Naive thymus-derived CD8-positive, alpha-beta T cell (primary cell): Measurements from ENCODE around the gene CXCL12. TPM values are rescaled to one million over a fixed set of nuclear protein-coding genes. Genes with fewer than 3 reads are reported as not detected.

Experiments
- ATAC-seq, 2 donors: fragments of 150-1000 bp; cut with Tn5 transposase in 1 of 2; sonication (Bioruptor Pico), chemical (Tn5 transposase) in 1 of 2; 1 replicate in 1 of 2; 2 replicates in 1 of 2; pipeline ENCODE4 v1.10.0; 2021; ENCODE audit warnings: mild to moderate bottlenecking in 2 of 2, moderate library complexity in 2 of 2
- POLR2A ChIA-PET: fragments of 350-600 bp; sonication (Branson Sonifier 250); formaldehyde crosslinking; loops from one replicate; lab custom pipeline; 2021; ENCODE audit warnings: antibody characterized with exemption; lab: Charles Lee
- DNase-seq, 10 donors: peaks; one replicate each; pipeline versions ENCODE4 v3.0.0 to v3.0.0-alpha.2; 2020 to 2022
- H3K27ac Mint-ChIP-seq, 10 donors: one replicate each; pipeline ENCODE4 v1.8.0; 2020 to 2022; ENCODE audit warnings: mild to moderate bottlenecking in 10 of 10, mixed read lengths in 10 of 10, moderate library complexity in 4 of 10, inconsistent platforms in 1 of 10
- H3K27me3 Mint-ChIP-seq, 5 donors: one replicate each; pipeline ENCODE4 v1.8.0; 2021 to 2022; ENCODE audit warnings: mixed read lengths in 5 of 5
- H3K36me3 Mint-ChIP-seq, 3 donors: one replicate each; pipeline ENCODE4 v1.8.0; 2020 to 2022; ENCODE audit warnings: mixed read lengths in 3 of 3, mild to moderate bottlenecking in 2 of 3, inconsistent platforms in 1 of 3
- H3K4me1 Mint-ChIP-seq, 4 donors: one replicate each; pipeline ENCODE4 v1.8.0; 2021 to 2022; ENCODE audit warnings: mixed read lengths in 4 of 4
- H3K4me3 Mint-ChIP-seq, 10 donors: one replicate each; pipeline ENCODE4 v1.8.0; 2020 to 2022; ENCODE audit warnings: mild to moderate bottlenecking in 10 of 10, mixed read lengths in 10 of 10, moderate library complexity in 6 of 10, inconsistent platforms in 1 of 10
- H3K9me3 Mint-ChIP-seq, 9 donors: one replicate each; pipeline ENCODE4 v1.8.0; 2020 to 2022; ENCODE audit warnings: mixed read lengths in 9 of 9, mild to moderate bottlenecking in 3 of 9, inconsistent platforms in 1 of 9, moderate library complexity in 1 of 9
- polyA plus RNA-seq, 3 donors: library from polyadenylated mRNA; unstranded; fragments of 300-500 nt; fragmentation: Illumina TruSeq; gene quantifications; one replicate each; pipeline ENCODE4 v1.2.3, GENCODE V29; 2021
- total RNA-seq, 8 experiments: library from RNA in 2 of 8; stranded (reverse) in 2 of 8; gene quantifications; one replicate each; pipeline ENCODE4 v1.2.3 and lab custom pipeline; 2021 to 2026

CXCL12 gene
- total and polyA plus RNA-seq, 5 experiments from 2014 or later, result not detected

DNA sequence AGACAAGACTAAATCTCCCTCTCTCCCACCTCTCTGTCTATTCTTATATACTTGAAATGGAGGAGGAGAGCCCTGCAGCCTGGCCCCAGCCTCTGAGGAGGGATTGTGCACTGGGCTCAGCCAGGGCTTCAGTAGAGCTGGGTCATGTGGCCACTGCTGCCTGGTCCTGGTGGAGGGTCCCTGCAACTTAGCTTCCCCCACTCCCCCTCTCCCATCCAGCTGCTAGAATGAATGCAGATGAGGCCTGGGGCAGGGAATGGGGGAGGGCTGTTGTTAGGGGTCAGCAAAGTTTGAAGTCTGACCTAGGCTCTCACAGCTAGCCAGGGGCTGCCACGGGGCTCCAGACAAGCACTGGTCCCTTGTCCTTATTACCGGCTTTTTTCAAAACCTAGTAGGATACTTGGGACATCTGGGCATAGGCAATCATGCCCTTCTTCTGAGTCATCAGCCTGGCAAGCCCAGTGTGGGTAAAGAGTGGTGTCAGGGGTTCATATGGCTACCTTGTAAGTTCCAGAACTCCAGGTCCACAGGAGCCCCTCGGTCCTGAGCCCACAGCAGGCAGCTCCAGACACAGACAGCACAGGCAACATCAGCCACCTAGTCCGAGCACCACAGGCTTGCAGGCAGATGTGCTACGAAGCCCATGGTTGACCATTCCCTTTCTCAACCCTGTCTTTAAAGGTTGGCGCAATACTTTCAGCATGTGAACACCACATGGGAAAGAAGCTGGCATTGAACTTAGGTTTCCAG, 12.8 kb upstream of the CXCL12 start:
- POLR2A ChIA-PET, result no interaction called here
- H3K27me3 Mint-ChIP-seq, result peaks cover 9 to 27% (median 13%) of the 10 kb centered on the region in 5 donors
- DNase-seq (no peak), ATAC-seq (no peak)
- H3K4me1 Mint-ChIP-seq, result peaks cover 0 to 2% (median 0%) of the 10 kb centered on the region in 4 donors
- H3K4me3 Mint-ChIP-seq, result no peak overlapping the region
- H3K36me3 Mint-ChIP-seq, result no peaks in the 10 kb centered on the region
- no peaks in the 10 kb centered on the region for H3K9me3 Mint-ChIP-seq
- H3K27ac Mint-ChIP-seq, result no peak overlapping the region

DNA sequence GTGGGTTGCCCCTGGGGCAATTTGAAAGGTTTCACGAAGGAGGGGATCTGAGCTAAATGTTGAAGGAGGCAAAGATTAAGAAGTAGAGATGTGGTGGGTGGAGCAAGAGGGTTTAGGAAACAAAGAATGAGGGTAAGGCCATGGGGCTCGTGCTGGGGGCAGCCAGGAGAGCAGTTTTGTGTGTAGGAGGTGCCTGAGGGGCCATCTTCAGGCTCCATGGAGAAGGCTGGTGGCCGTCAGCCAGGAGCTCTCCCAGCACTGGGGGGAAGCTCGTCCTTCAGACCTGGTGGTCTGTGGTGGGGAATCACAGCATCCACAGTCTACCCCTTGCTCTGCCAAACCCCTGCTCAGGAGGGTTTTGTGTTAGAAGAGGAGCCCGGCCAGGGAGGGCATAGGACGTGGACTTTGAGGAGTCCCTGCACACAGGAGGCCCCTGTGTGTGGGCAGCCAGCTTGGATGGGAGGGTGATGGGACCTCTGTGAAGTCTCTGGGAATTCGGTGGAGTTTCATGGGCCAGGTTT, 11.8 kb upstream of the CXCL12 start:
- POLR2A ChIA-PET, result no interaction called here
- Mint-ChIP-seq H3K4me1 (peaks cover 0 to 2% (median 0%) of the 10 kb centered on the region in 4 donors), H3K9me3 (no peaks in the 10 kb centered on the region), H3K4me3 (no peak overlapping the region), H3K36me3 (no peaks in the 10 kb centered on the region), H3K27me3 (peaks cover 12 to 36% (median 22%) of the 10 kb centered on the region in 5 donors), H3K27ac (no peak overlapping the region)
- DNase-seq (no peak), ATAC-seq (no peak)

DNA sequence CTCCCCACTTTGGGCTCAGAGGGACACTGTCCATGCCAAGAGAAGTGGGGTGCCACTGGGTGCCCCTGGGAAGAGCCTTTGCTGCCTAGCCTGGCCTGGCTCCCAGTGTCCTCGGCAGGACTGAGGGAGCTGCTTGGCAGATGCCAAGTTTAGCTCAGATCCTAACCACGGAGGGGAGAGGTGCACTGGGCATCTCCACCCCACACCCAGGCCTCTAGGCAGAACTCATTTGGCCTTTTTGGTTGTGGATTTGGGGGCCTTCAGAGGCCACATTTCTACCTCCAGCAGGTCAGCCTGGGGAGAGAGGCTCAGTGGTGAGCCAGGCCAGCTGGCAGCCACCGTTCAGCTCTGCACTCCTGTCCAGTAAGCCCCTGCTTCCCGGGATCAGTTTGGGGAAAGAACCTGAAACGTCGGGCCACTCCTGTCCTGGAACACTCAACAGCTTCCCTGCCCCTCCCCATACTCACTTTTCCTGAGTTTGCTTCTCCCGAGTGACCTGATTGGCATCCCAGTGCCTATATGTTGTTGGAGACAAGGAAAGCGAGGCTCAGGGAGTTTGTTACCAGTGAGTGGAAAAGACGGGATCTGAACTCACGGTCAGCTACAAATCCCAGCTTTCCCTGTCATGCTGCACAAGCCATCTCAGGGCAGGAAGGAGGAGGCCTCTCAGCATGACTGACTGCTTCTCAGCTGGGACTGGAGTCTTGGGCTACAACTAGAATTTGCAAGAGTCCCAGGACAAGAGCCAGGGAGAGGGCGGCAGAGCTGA, 11.2 kb upstream of the CXCL12 start:
- Mint-ChIP-seq H3K27me3 (peaks cover 12 to 43% (median 24%) of the 10 kb centered on the region in 5 donors), H3K4me3 (no peak overlapping the region), H3K9me3 (no peaks in the 10 kb centered on the region), H3K4me1 (peaks cover 0 to 2% (median 0%) of the 10 kb centered on the region in 4 donors), H3K27ac (no peak overlapping the region), H3K36me3 (no peaks in the 10 kb centered on the region)
- DNase-seq, result no peak
- POLR2A ChIA-PET, result no interaction called here
- ATAC-seq, result no peak

GRCh38 chr10:44395396-44395795, 10.5 kb upstream of the CXCL12 start:
- POLR2A ChIA-PET, result no interaction called here
- H3K36me3 Mint-ChIP-seq, result no peaks in the 10 kb centered on the region

GRCh38 chr10:44394696-44395381, 9.9 kb upstream of the CXCL12 start:
- H3K27ac Mint-ChIP-seq, result no peak overlapping the region
- H3K27me3 Mint-ChIP-seq, result peaks cover 9 to 45% (median 24%) of the 10 kb centered on the region in 5 donors
- DNase-seq, result no peak
- peaks cover 0 to 2% (median 0%) of the 10 kb centered on the region in 4 donors for H3K4me1 Mint-ChIP-seq
- no peak overlapping the region for H3K4me3 Mint-ChIP-seq
- H3K9me3 Mint-ChIP-seq, result no peaks in the 10 kb centered on the region
- H3K36me3 Mint-ChIP-seq, result no peaks in the 10 kb centered on the region
- no peak for ATAC-seq
- POLR2A ChIA-PET, result no interaction called here

More at GRCh38 chr10:44395396-44395795, 10.5 kb upstream of the CXCL12 start:
- DNase-seq (no peak), ATAC-seq (no peak)
- peaks cover 0 to 2% (median 0%) of the 10 kb centered on the region in 4 donors for H3K4me1 Mint-ChIP-seq
- H3K27me3 Mint-ChIP-seq, result peaks cover 12 to 43% (median 24%) of the 10 kb centered on the region in 5 donors
- no peaks in the 10 kb centered on the region for H3K9me3 Mint-ChIP-seq
- no peak overlapping the region for H3K4me3 Mint-ChIP-seq
- H3K27ac Mint-ChIP-seq, result no peak overlapping the region

- DNase-seq (no peak), ATAC-seq (no peak)
- H3K4me3 Mint-ChIP-seq, result no peak overlapping the region
- POLR2A ChIA-PET, result no interaction called here
- H3K9me3 Mint-ChIP-seq, result no peaks in the 10 kb centered on the region
- H3K27me3 Mint-ChIP-seq, result peaks cover 9 to 45% (median 24%) of the 10 kb centered on the region in 5 donors
- peaks cover 0 to 2% (median 0%) of the 10 kb centered on the region in 4 donors for H3K4me1 Mint-ChIP-seq
- no peaks in the 10 kb centered on the region for H3K36me3 Mint-ChIP-seq
- no peak overlapping the region for H3K27ac Mint-ChIP-seq
These were observed 9.1 kb upstream of the CXCL12 start for GRCh38 chr10:44393834-44394547.

GRCh38 chr10:44393051-44393630, 8.2 kb upstream of the CXCL12 start:
- POLR2A ChIA-PET, result no interaction called here
- no peak overlapping the region for H3K27ac Mint-ChIP-seq
- H3K36me3 Mint-ChIP-seq, result no peaks in the 10 kb centered on the region
- H3K4me3 Mint-ChIP-seq, result no peak overlapping the region
- H3K9me3 Mint-ChIP-seq, result no peaks in the 10 kb centered on the region
- H3K27me3 Mint-ChIP-seq, result peaks cover 9 to 53% (median 27%) of the 10 kb centered on the region in 5 donors
- no peak for DNase-seq
- peaks cover 0 to 2% (median 0%) of the 10 kb centered on the region in 4 donors for H3K4me1 Mint-ChIP-seq
- no peak for ATAC-seq

GRCh38 chr10:44392420-44392819, 7.5 kb upstream of the CXCL12 start:
- ATAC-seq (no peak), DNase-seq (no peak)
- Mint-ChIP-seq H3K4me1 (peaks cover 0 to 2% (median 0%) of the 10 kb centered on the region in 4 donors), H3K9me3 (no peaks in the 10 kb centered on the region), H3K4me3 (no peak overlapping the region), H3K27ac (no peak overlapping the region), H3K36me3 (no peaks in the 10 kb centered on the region), H3K27me3 (peaks cover 9 to 61% (median 32%) of the 10 kb centered on the region in 5 donors)
- POLR2A ChIA-PET, result no interaction called here

DNA sequence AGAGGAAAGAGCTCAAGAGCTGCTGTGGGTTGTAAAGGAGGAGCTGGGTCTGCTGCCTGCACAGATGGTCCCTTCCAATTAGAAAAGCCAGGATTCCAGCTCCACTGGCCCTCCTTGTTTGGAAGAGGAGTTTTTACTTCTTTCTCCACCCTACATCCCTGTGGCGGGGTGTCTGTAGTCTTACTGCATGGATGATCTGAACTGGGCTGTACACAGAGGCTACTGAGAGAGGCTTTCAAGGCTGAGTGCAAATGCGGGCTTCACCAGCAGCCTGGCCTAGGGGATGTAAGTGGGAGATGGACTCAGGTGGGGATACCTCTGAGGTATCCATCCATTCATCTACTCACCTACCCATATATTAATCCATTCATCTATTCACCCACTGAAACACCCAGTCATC, 7.1 kb upstream of the CXCL12 start:
- ATAC-seq, result no peak
- Mint-ChIP-seq H3K27me3 (peaks cover 11 to 61% (median 32%) of the 10 kb centered on the region in 5 donors), H3K4me3 (no peak overlapping the region), H3K9me3 (no peaks in the 10 kb centered on the region), H3K27ac (no peak overlapping the region), H3K4me1 (peaks cover 0 to 2% (median under 1%) of the 10 kb centered on the region in 4 donors), H3K36me3 (no peaks in the 10 kb centered on the region)
- no peak for DNase-seq
- POLR2A ChIA-PET, result no interaction called here

GRCh38 chr10:44390585-44391072, 5.7 kb upstream of the CXCL12 start:
- POLR2A ChIA-PET, result no interaction called here

GRCh38 chr10:44389556-44389955, 4.7 kb upstream of the CXCL12 start:
- DNase-seq (no peak), ATAC-seq (no peak)
- H3K4me3 Mint-ChIP-seq, result no peak overlapping the region
- H3K4me1 Mint-ChIP-seq, result peaks cover 4 to 7% (median 6%) of the 10 kb centered on the region in 4 donors
- no peak overlapping the region for H3K27ac Mint-ChIP-seq
- H3K9me3 Mint-ChIP-seq, result no peaks in the 10 kb centered on the region
- H3K27me3 Mint-ChIP-seq, result peaks cover 10 to 66% (median 30%) of the 10 kb centered on the region in 5 donors
- POLR2A ChIA-PET, result interaction anchor here (0.7 kb wide), 1 partner anchor 796 kb away, joined by 4 read pairs; no protein-coding TSS in a partner anchor
- no peaks in the 10 kb centered on the region for H3K36me3 Mint-ChIP-seq

More at GRCh38 chr10:44390585-44391072, 5.7 kb upstream of the CXCL12 start:
- ATAC-seq, result no peak
- Mint-ChIP-seq H3K36me3 (no peaks in the 10 kb centered on the region), H3K4me1 (peaks cover 2 to 4% (median 3%) of the 10 kb centered on the region in 4 donors), H3K27me3 (peaks cover 11 to 61% (median 31%) of the 10 kb centered on the region in 5 donors), H3K27ac (no peak overlapping the region), H3K9me3 (no peaks in the 10 kb centered on the region), H3K4me3 (no peak overlapping the region)
- DNase-seq, result no peak
